ENCODE measurements around the gene S100A16. TPM values are rescaled to one million over a fixed set of nuclear protein-coding genes. Genes with fewer than 3 reads are reported as not detected.

The S100A16 gene
- total RNA-seq, 1 donor from 2014 or later, result 22.1 TPM

DNA sequence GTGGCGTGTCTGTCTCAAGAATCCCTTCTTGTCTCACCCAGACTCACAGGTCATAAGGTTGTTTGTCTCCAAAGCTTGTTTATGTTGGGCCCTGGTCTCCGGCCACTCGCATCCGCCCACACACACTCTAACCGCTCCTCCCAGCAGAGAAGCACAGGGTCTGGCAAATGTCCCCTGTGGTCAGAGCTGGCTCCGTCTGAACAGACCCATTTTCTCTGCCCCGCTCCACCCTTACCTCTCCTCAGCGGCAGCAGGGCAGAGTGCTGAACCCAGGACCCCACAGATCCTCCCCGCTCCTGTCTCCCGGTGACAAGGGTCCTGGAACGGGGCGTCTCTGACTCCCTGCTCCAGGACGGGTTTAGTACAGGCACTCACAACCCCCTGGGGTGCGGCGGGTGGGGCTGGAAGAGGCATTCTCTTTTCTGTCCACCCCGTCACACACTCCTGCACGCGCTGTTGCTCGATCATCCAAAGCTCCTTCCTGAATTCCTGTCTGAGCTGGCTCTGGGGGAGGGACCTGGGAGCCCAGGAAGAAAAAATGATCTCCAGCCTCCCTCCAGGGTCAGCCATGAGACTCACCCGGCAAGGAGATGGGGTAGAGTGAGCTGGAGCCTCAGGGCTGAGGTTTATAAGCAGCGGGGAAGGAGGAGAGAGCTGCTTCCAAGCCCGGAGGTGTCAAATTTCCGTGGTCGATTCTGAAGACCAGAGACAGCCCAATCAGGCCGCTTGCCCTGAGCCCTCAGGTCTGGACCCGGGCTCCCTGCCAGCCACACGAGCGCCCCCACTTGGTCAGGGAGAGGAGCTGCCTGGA lies 14.2 kb upstream of the S100A16 start, which contains the start of gene S100A13:
TSS of gene S100A13 (minus strand) at position 602 of the 811 bp plus-strand sequence. CDS start 1,033 bp downstream, outside the sequence.
- Mint-ChIP-seq H3K27me3 (ENCODE audit: low read depth) (no peaks in the 10 kb centered on the region), H3K9me3 (no peaks in the 10 kb centered on the region), H3K4me3 (peak within 1 kb of the TSS; percentile 80), H3K27ac (peak within 1 kb of the TSS; percentile 97), H3K4me1 (peaks cover 44% of the 10 kb centered on the region), H3K36me3 (peaks cover 16% of the 10 kb centered on the region)
- peak; percentile 60 to 81 for DNase-seq (ENCODE audit: low spot score in 2 of 2, unreplicated experiment in 2 of 2)
- TF ChIP-seq, protein P1, sequence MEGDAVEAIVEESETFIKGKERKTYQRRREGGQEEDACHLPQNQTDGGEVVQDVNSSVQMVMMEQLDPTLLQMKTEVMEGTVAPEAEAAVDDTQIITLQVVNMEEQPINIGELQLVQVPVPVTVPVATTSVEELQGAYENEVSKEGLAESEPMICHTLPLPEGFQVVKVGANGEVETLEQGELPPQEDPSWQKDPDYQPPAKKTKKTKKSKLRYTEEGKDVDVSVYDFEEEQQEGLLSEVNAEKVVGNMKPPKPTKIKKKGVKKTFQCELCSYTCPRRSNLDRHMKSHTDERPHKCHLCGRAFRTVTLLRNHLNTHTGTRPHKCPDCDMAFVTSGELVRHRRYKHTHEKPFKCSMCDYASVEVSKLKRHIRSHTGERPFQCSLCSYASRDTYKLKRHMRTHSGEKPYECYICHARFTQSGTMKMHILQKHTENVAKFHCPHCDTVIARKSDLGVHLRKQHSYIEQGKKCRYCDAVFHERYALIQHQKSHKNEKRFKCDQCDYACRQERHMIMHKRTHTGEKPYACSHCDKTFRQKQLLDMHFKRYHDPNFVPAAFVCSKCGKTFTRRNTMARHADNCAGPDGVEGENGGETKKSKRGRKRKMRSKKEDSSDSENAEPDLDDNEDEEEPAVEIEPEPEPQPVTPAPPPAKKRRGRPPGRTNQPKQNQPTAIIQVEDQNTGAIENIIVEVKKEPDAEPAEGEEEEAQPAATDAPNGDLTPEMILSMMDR (IDR thresholded peaks at IDR 0.05; ENCODE audit: unreplicated experiment), result peak; percentile 62

DNA sequence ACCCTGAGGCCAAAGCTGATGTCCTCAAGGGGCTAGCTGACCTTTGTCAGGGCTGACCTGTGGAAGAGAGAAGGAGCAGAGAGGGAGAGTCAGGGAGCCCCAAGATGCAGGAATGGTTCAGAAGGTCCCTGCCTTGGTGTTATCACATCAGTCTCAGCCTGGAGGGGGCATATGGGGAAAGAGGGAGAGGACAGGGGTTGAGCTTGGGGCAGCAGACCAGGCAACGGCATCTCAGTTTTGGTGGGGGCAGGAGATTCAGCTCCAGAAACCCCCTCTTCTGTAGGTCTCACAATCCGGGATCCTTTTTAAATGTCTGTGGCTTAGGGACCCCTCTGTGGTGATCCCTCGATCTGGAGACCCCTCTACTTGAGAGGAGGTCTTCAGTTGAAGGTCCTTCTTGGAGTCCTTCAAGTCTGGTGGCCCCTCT lies 13.6 kb upstream of the S100A16 start:
- TF ChIP-seq, protein P1 (IDR thresholded peaks at IDR 0.05; ENCODE audit: unreplicated experiment), result no peak
- DNase-seq (ENCODE audit: low spot score in 2 of 2, unreplicated experiment in 2 of 2), result no peak
- Mint-ChIP-seq H3K36me3 (peaks cover 15% of the 10 kb centered on the region), H3K9me3 (no peaks in the 10 kb centered on the region), H3K4me1 (peaks cover 44% of the 10 kb centered on the region), H3K4me3 (peak overlapping the region; percentile 80), H3K27me3 (ENCODE audit: low read depth) (no peaks in the 10 kb centered on the region), H3K27ac (peak overlapping the region; percentile 97)

DNA sequence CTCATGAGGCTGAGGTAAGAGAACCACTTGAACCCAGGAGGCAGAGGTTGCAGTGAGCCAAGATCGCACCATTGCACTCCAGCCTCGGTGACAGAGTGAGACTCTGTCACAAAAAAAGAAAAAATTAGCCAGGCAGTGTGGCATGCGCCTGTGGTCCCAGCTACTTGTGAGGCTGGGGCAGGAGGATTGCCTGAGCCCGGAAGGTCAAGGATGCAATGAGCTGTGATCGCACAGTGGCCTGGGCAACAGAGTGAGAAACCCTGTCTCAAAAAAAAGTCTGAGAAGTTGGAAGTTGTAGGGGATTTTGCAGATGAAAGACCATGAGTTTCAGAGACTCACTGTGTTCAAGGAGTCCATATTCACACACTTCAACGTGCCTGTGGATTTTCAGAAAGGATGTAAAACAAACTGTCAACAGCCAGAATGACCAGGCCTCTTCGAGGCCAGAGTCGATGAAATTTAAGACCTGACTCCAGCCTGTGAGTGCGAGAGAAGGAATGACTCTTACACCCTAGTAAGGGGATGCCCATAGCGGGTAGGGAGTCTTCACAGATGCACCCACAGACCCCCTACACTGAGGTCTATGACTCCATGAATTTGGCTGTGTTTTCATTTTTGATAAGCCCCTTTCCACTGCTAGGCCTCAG lies 12.2 kb upstream of the S100A16 start:
- TF ChIP-seq, protein P1 (IDR thresholded peaks at IDR 0.05; ENCODE audit: unreplicated experiment), result no peak
- no peak for DNase-seq (ENCODE audit: low spot score in 2 of 2, unreplicated experiment in 2 of 2)
- Mint-ChIP-seq H3K4me1 (peaks cover 43% of the 10 kb centered on the region), H3K36me3 (peaks cover 22% of the 10 kb centered on the region), H3K27ac (peak overlapping the region; percentile 21), H3K27me3 (ENCODE audit: low read depth) (no peaks in the 10 kb centered on the region), H3K4me3 (peak overlapping the region; percentile 80), H3K9me3 (no peaks in the 10 kb centered on the region)

DNA sequence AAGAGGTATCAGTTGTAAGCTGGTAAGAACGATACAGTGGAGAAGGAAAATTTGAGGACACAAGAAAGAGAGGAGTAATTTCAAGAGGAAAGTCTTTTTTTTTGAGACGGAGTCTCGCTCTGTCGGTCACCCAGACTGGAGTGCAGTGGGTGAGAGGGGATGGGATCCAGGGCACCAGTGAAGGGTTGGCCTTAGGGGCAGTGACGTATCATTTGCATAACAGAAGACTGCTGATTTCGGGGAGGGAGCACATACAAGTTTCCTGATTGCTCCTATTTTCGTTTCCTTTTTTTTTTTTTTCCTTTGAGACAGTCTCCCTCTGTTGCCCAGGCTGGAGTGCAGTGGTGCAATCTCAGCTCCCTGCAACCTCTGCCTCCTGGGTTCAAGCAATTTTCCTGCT lies 10.2 kb upstream of the S100A16 start:
- TF ChIP-seq, protein P1 (IDR thresholded peaks at IDR 0.05; ENCODE audit: unreplicated experiment), result no peak
- peaks cover 39% of the 10 kb centered on the region for H3K4me1 Mint-ChIP-seq
- no peaks in the 10 kb centered on the region for H3K9me3 Mint-ChIP-seq
- H3K27me3 Mint-ChIP-seq (ENCODE audit: low read depth), result no peaks in the 10 kb centered on the region
- no peak overlapping the region for H3K27ac Mint-ChIP-seq
- DNase-seq (ENCODE audit: low spot score in 2 of 2, unreplicated experiment in 2 of 2), result no peak
- peaks cover 33% of the 10 kb centered on the region for H3K36me3 Mint-ChIP-seq
- no peak overlapping the region for H3K4me3 Mint-ChIP-seq

DNA sequence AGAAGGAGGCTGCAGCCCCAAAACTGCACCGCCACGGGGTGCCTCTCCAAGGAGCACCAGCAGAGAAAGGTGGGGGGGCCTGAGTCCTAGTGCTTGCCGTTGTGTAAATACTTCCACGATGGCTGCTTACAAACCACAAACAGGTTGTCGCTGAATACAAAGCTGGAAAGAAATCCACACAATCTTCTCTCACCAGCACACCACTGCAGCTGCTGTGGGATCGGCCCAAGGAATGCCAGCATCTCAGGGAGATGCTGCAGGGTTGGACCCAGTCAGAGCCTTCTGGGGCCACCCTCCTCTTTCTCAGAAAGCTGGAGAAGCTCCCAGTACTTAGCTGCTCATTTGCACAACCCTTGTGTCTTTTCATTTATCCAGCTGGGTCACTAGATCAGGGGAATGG lies 6.2 kb upstream of the S100A16 start:
- H3K4me1 Mint-ChIP-seq, result peaks cover 25% of the 10 kb centered on the region
- no peak overlapping the region for H3K27ac Mint-ChIP-seq
- H3K9me3 Mint-ChIP-seq, result no peaks in the 10 kb centered on the region
- no peaks in the 10 kb centered on the region for H3K27me3 Mint-ChIP-seq (ENCODE audit: low read depth)
- no peak overlapping the region for H3K4me3 Mint-ChIP-seq
- no peak for DNase-seq (ENCODE audit: low spot score in 2 of 2, unreplicated experiment in 2 of 2)
- peaks cover 32% of the 10 kb centered on the region for H3K36me3 Mint-ChIP-seq
- TF ChIP-seq, protein P1 (IDR thresholded peaks at IDR 0.05; ENCODE audit: unreplicated experiment), result no peak
